Keratinocyte (primary cell): Measurements from ENCODE around the gene GYS2.

Source experiments
- CTCF ChIP-seq, 3 experiments: IDR thresholded peaks in 1 of 3; conservative IDR thresholded peaks in 1 of 3; optimal IDR thresholded peaks in 1 of 3; 2 replicates in 2 of 3; 3 replicates in 1 of 3; pipeline versions ENCODE3 to v1.5.1; 2011; ENCODE audit warnings: low read length in 3 of 3, mild to moderate bottlenecking in 3 of 3, moderate library complexity in 2 of 3, control low read depth in 1 of 3, inconsistent platforms in 1 of 3; ENCODE audit not compliant: insufficient read depth in 2 of 3; ENCODE audit errors: extremely low read depth in 1 of 3
- EZH2 ChIP-seq: IDR thresholded peaks from one replicate; pipeline ENCODE4 v1.6.1; 2012; ENCODE audit warnings: inconsistent platforms, mild to moderate bottlenecking, low read length, moderate library complexity

- TF ChIP-seq CTCF (optimal IDR thresholded peaks at IDR 0.05 in 1 of 3, IDR thresholded peaks at IDR 0.05 in 1 of 3, conservative IDR thresholded peaks at IDR 0.05 in 1 of 3; ENCODE audit: extremely low read depth in 1 of 3, insufficient read depth in 2 of 3, low read length in 3 of 3) = no peak
- no peak for TF ChIP-seq EZH2
These were observed 96.8 kb downstream of the GYS2 start for GRCh38 chr12:21507849-21508248.
